ENCODE measurements around the gene COPB1.

DNA sequence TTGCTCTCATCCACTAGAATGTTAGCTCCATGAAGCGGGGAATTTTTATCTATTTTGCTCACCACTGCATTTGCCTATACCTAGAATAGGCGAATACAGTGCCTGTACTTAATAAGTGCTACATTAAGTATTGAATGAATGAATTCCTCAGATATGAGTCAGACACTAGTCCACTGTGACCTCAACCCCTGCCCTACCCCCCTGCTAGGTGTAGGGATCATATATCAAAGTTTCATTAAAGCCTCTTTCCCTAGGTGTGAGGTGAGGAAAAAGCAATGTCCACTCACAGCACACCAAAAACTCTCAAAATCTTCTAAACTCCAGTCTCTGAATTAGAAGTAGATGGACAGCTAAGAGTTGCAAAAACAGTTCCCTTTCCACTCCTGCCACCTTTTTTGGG, 30.3 kb upstream of the COPB1 start:
- TF ChIP-seq EZH2 (IDR thresholded peaks at IDR 0.05; ENCODE audit: borderline replicate concordance, insufficient read depth, low read length, poor library complexity, severe bottlenecking), result no peak
- TF ChIP-seq, protein P1, sequence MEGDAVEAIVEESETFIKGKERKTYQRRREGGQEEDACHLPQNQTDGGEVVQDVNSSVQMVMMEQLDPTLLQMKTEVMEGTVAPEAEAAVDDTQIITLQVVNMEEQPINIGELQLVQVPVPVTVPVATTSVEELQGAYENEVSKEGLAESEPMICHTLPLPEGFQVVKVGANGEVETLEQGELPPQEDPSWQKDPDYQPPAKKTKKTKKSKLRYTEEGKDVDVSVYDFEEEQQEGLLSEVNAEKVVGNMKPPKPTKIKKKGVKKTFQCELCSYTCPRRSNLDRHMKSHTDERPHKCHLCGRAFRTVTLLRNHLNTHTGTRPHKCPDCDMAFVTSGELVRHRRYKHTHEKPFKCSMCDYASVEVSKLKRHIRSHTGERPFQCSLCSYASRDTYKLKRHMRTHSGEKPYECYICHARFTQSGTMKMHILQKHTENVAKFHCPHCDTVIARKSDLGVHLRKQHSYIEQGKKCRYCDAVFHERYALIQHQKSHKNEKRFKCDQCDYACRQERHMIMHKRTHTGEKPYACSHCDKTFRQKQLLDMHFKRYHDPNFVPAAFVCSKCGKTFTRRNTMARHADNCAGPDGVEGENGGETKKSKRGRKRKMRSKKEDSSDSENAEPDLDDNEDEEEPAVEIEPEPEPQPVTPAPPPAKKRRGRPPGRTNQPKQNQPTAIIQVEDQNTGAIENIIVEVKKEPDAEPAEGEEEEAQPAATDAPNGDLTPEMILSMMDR (IDR thresholded peaks at IDR 0.05; ENCODE audit: poor library complexity, severe bottlenecking), result no peak
- TF ChIP-seq, protein P2, sequence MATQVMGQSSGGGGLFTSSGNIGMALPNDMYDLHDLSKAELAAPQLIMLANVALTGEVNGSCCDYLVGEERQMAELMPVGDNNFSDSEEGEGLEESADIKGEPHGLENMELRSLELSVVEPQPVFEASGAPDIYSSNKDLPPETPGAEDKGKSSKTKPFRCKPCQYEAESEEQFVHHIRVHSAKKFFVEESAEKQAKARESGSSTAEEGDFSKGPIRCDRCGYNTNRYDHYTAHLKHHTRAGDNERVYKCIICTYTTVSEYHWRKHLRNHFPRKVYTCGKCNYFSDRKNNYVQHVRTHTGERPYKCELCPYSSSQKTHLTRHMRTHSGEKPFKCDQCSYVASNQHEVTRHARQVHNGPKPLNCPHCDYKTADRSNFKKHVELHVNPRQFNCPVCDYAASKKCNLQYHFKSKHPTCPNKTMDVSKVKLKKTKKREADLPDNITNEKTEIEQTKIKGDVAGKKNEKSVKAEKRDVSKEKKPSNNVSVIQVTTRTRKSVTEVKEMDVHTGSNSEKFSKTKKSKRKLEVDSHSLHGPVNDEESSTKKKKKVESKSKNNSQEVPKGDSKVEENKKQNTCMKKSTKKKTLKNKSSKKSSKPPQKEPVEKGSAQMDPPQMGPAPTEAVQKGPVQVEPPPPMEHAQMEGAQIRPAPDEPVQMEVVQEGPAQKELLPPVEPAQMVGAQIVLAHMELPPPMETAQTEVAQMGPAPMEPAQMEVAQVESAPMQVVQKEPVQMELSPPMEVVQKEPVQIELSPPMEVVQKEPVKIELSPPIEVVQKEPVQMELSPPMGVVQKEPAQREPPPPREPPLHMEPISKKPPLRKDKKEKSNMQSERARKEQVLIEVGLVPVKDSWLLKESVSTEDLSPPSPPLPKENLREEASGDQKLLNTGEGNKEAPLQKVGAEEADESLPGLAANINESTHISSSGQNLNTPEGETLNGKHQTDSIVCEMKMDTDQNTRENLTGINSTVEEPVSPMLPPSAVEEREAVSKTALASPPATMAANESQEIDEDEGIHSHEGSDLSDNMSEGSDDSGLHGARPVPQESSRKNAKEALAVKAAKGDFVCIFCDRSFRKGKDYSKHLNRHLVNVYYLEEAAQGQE (IDR thresholded peaks at IDR 0.05; ENCODE audit: borderline replicate concordance), result no peak
- no peak for TF ChIP-seq POLR2AphosphoS5 (IDR thresholded peaks at IDR 0.05)
- TF ChIP-seq EP300 (conservative IDR thresholded peaks at IDR 0.05; ENCODE audit: poor library complexity, severe bottlenecking), result no peak
- no peak for TF ChIP-seq TAF1 (IDR thresholded peaks at IDR 0.05; ENCODE audit: low read depth)

Data from neural cell (in vitro differentiated cells).